SK-N-SH (cell line): ENCODE data around the gene SFR1. TPM values are rescaled to one million over a fixed set of nuclear protein-coding genes. Genes with fewer than 3 reads are reported as not detected.

ENCODE experiments used
- CTCF ChIA-PET: fragments of 300-600, 350-600 bp; formaldehyde crosslinking; extraction: SDS; loops from one replicate; lab custom pipeline; 2021; lab: Yijun Ruan, JAX
- POLR2A ChIA-PET: fragments of 350-600 bp; sonication (Branson Sonifier 250); formaldehyde crosslinking; extraction: SDS; loops from one replicate; lab custom pipeline; 2020; ENCODE audit warnings: antibody characterized with exemption, inconsistent platforms; lab: Yijun Ruan, JAX
- DNase-seq: peaks from one replicate; pipeline ENCODE4 v3.0.0; 2012
- H2AFZ ChIP-seq: fragments of 200-600 bp; sonication (generic); 2 replicates; pipeline ENCODE4 v1.8.1; 2016; ENCODE audit warnings: antibody characterized with exemption, mild to moderate bottlenecking, low read depth
- H3F3A ChIP-seq: fragments of 200-600 bp; sonication (generic); replicated peaks from 2 replicates; pipeline ENCODE3; 2016; ENCODE audit warnings: antibody characterized with exemption, mild to moderate bottlenecking; ENCODE audit not compliant: insufficient read depth
- H3K27ac ChIP-seq, 2 experiments: fragments of 200-500 bp in 1 of 2; fragments of 200-600 bp in 1 of 2; sonication (Bioruptor generic) in 1 of 2; sonication (generic), shearing (Covaris generic) in 1 of 2; 2 replicates each; pipeline versions ENCODE4 v1.5.1 to v1.6.1; 2014 to 2016; ENCODE audit warnings: low read depth in 2 of 2, inconsistent platforms in 1 of 2, low read length in 1 of 2, mild to moderate bottlenecking in 1 of 2, mixed read lengths in 1 of 2
- H3K27me3 ChIP-seq: fragments of 200-600 bp; sonication (generic), shearing (Covaris generic); 2 replicates; pipeline ENCODE4 v1.6.1; 2016; ENCODE audit warnings: mixed run types; ENCODE audit not compliant: insufficient read depth
- H3K36me3 ChIP-seq, 2 experiments: fragments of 200-500 bp in 1 of 2; fragments of 200-600 bp in 1 of 2; sonication (Bioruptor generic) in 1 of 2; sonication (generic) in 1 of 2; replicated peaks in 1 of 2; 2 replicates each; pipeline versions ENCODE3 to v1.5.1; 2014 to 2016; ENCODE audit warnings: low read length in 1 of 2, mild to moderate bottlenecking in 1 of 2; ENCODE audit not compliant: insufficient read depth in 2 of 2, control insufficient read depth in 1 of 2
- H3K4me1 ChIP-seq, 2 experiments: fragments of 200-500 bp in 1 of 2; fragments of 200-600 bp in 1 of 2; sonication (Bioruptor generic) in 1 of 2; sonication (generic), shearing (Covaris generic) in 1 of 2; 2 replicates each; pipeline versions ENCODE4 v1.5.1 to v1.6.1; 2014 to 2016; ENCODE audit warnings: low read depth in 1 of 2, low read length in 1 of 2, mixed run types in 1 of 2; ENCODE audit not compliant: insufficient read depth in 2 of 2, control insufficient read depth in 1 of 2
- H3K4me2 ChIP-seq: fragments of 200-600 bp; sonication (generic), shearing (Covaris generic); 2 replicates; pipeline ENCODE4 v1.6.1; 2017; ENCODE audit warnings: mixed run types
- H3K4me3 ChIP-seq, 2 experiments: fragments of 200-500 bp in 1 of 2; fragments of 200-600 bp in 1 of 2; sonication (Bioruptor generic) in 1 of 2; sonication (generic), shearing (Covaris generic) in 1 of 2; 2 replicates each; pipeline versions ENCODE4 v1.5.1 to v1.8.1; 2014 to 2016; ENCODE audit warnings: low read depth in 2 of 2, inconsistent platforms in 1 of 2, low read length in 1 of 2, mild to moderate bottlenecking in 1 of 2, mixed read lengths in 1 of 2, moderate library complexity in 1 of 2
- H3K79me2 ChIP-seq: fragments of 200-600 bp; sonication (generic); 2 replicates; pipeline ENCODE4 v1.8.1; 2017; ENCODE audit warnings: mild to moderate bottlenecking; ENCODE audit not compliant: insufficient read depth
- H3K9ac ChIP-seq: fragments of 200-600 bp; sonication (generic); 2 replicates; pipeline ENCODE4 v1.6.1; 2017; ENCODE audit warnings: mixed run types
- H3K9me2 ChIP-seq: fragments of 200-600 bp; sonication (generic); 2 replicates; pipeline ENCODE4 v1.6.1; 2017; ENCODE audit warnings: mixed run types
- H3K9me3 ChIP-seq: fragments of 200-600 bp; sonication (generic); 2 replicates; pipeline ENCODE4 v1.6.1; 2017; ENCODE audit warnings: mixed run types, mild to moderate bottlenecking, moderate library complexity
- H4K20me1 ChIP-seq: fragments of 200-600 bp; sonication (generic); 2 replicates; pipeline ENCODE4 v1.6.1; 2017; ENCODE audit warnings: mild to moderate bottlenecking, mixed run types; ENCODE audit not compliant: insufficient read depth
- CHD2 ChIP-seq: fragments of 150-350 bp; IDR thresholded peaks from 2 replicates; pipeline ENCODE4 v1.6.1; 2018; ENCODE audit warnings: low read length; ENCODE audit not compliant: partially characterized antibody
- FOSL2 ChIP-seq: IDR thresholded peaks from 2 replicates; pipeline ENCODE4 v1.4.0; 2012; ENCODE audit warnings: low read depth, mild to moderate bottlenecking, moderate library complexity, borderline replicate concordance
- GABPA ChIP-seq: IDR thresholded peaks from 2 replicates; pipeline ENCODE4 v1.4.0; 2012; ENCODE audit warnings: low read depth, mild to moderate bottlenecking
- JUND ChIP-seq: IDR thresholded peaks from 2 replicates; pipeline ENCODE4 v1.4.0; 2012
- MEF2A ChIP-seq: IDR thresholded peaks from 2 replicates; pipeline ENCODE4 v1.4.0; 2012; ENCODE audit warnings: low read depth, borderline replicate concordance
- MXI1 ChIP-seq: IDR thresholded peaks from 2 replicates; pipeline ENCODE4 v1.6.1; 2012; ENCODE audit warnings: mild to moderate bottlenecking, low read depth, low read length, improper control_type of control experiment
- POLR2AphosphoS5 ChIP-seq: IDR thresholded peaks from 2 replicates; pipeline ENCODE4 v1.6.1; 2012; ENCODE audit warnings: low read depth, low read length
- RCOR1 ChIP-seq: fragments of 150-350 bp; IDR thresholded peaks from 2 replicates; pipeline ENCODE4 v1.6.1; 2017; ENCODE audit warnings: antibody characterized with exemption, low read length
- TAF1 ChIP-seq: IDR thresholded peaks from 2 replicates; pipeline ENCODE4 v1.6.1; 2012; ENCODE audit warnings: low read depth, mild to moderate bottlenecking, low read length, moderate library complexity, borderline replicate concordance
- USF1 ChIP-seq: IDR thresholded peaks from 2 replicates; pipeline ENCODE4 v1.4.0; 2012; ENCODE audit warnings: low read depth, borderline replicate concordance
- YY1 ChIP-seq: IDR thresholded peaks from 2 replicates; pipeline ENCODE4 v1.4.0; 2012; ENCODE audit warnings: low read depth, mild to moderate bottlenecking
- ZBTB33 ChIP-seq: IDR thresholded peaks from 2 replicates; pipeline ENCODE4 v1.4.0; 2012; ENCODE audit warnings: low read depth, borderline replicate concordance
- WGBS: methylation state at CpG from one replicate; pipeline ENCODE4 v1.1.6; 2017; ENCODE audit warnings: low lambda C conversion rate; 5-methylcytosine and 5-hydroxymethylcytosine counted together
- polyA plus RNA-seq, 3 experiments: library from polyadenylated mRNA; depleted of rRNA; stranded (reverse); fragments of >200 nt; gene quantifications; 2 replicates each; pipeline ENCODE4 v1.2.3, GENCODE V29; 2012
- TF ChIP-seq, protein P1 (sequence below): fragments of 150-350 bp; IDR thresholded peaks from 2 replicates; pipeline ENCODE4 v1.6.1; 2016; ENCODE audit warnings: mild to moderate bottlenecking, low read depth, low read length
- TF ChIP-seq, protein P2 (sequence below): fragments of 150-350 bp; IDR thresholded peaks from 2 replicates; pipeline ENCODE4 v1.6.1; 2017; ENCODE audit warnings: antibody characterized with exemption, low read length, low read depth, borderline replicate concordance
- TF ChIP-seq, protein P3 (sequence below): fragments of 200-600 bp; sonication (generic); IDR thresholded peaks from 2 replicates; pipeline ENCODE4 v1.6.1; 2017; ENCODE audit warnings: antibody characterized with exemption, mild to moderate bottlenecking, moderate library complexity

SFR1 gene
- polyA plus RNA-seq, 1 of the 3 experiments (the other 2 are of a cell fraction): 1.5 TPM

- TF ChIP-seq JUND: no peak
- no peak for TF ChIP-seq CHD2
- TF ChIP-seq, protein P1, sequence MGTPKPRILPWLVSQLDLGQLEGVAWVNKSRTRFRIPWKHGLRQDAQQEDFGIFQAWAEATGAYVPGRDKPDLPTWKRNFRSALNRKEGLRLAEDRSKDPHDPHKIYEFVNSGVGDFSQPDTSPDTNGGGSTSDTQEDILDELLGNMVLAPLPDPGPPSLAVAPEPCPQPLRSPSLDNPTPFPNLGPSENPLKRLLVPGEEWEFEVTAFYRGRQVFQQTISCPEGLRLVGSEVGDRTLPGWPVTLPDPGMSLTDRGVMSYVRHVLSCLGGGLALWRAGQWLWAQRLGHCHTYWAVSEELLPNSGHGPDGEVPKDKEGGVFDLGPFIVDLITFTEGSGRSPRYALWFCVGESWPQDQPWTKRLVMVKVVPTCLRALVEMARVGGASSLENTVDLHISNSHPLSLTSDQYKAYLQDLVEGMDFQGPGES: no peak
- no peak for TF ChIP-seq ZBTB33
- TF ChIP-seq, protein P2, sequence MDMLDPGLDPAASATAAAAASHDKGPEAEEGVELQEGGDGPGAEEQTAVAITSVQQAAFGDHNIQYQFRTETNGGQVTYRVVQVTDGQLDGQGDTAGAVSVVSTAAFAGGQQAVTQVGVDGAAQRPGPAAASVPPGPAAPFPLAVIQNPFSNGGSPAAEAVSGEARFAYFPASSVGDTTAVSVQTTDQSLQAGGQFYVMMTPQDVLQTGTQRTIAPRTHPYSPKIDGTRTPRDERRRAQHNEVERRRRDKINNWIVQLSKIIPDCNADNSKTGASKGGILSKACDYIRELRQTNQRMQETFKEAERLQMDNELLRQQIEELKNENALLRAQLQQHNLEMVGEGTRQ: no peak
- TF ChIP-seq, protein P3, sequence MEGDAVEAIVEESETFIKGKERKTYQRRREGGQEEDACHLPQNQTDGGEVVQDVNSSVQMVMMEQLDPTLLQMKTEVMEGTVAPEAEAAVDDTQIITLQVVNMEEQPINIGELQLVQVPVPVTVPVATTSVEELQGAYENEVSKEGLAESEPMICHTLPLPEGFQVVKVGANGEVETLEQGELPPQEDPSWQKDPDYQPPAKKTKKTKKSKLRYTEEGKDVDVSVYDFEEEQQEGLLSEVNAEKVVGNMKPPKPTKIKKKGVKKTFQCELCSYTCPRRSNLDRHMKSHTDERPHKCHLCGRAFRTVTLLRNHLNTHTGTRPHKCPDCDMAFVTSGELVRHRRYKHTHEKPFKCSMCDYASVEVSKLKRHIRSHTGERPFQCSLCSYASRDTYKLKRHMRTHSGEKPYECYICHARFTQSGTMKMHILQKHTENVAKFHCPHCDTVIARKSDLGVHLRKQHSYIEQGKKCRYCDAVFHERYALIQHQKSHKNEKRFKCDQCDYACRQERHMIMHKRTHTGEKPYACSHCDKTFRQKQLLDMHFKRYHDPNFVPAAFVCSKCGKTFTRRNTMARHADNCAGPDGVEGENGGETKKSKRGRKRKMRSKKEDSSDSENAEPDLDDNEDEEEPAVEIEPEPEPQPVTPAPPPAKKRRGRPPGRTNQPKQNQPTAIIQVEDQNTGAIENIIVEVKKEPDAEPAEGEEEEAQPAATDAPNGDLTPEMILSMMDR: no peak
- TF ChIP-seq POLR2AphosphoS5: no peak
- TF ChIP-seq TAF1: no peak
- TF ChIP-seq RCOR1: no peak
- TF ChIP-seq MXI1: no peak
- TF ChIP-seq USF1: no peak
- no peak for TF ChIP-seq YY1
- TF ChIP-seq GABPA: no peak
- no peak for TF ChIP-seq FOSL2
- TF ChIP-seq MEF2A: no peak
- H2AFZ ChIP-seq: no peak overlapping the region
- no peaks in the 10 kb centered on the region; the same call in 1 of the 2 replicates for H3K9me3 ChIP-seq
- H3K9me2 ChIP-seq: no peaks in the 10 kb centered on the region
- WGBS: 30% methylated on average over 1 of the region's 1 CpG
- H3K27ac ChIP-seq: no peak overlapping the region
- H3K36me3 ChIP-seq: no peaks in the 10 kb centered on the region
- no peaks in the 10 kb centered on the region for H3F3A ChIP-seq
- H3K4me1 ChIP-seq: no peaks in the 10 kb centered on the region
- ChIA-PET POLR2A (no interaction called here), CTCF (no interaction called here)
- no peak overlapping the region for H3K9ac ChIP-seq
- H3K79me2 ChIP-seq: no peaks in the 10 kb centered on the region
- no peaks in the 10 kb centered on the region for H4K20me1 ChIP-seq
- H3K4me2 ChIP-seq: no peak overlapping the region
- no peak for DNase-seq
- H3K27me3 ChIP-seq: no peaks in the 10 kb centered on the region
- no peak overlapping the region for H3K4me3 ChIP-seq
Measured at GRCh38 chr10:104101902-104102301, 20.1 kb upstream of the SFR1 start.
